HUES6 (cell line): Measurements from ENCODE around the gene ZDHHC11B.
"Not testable (repeated sequence)": the region's sequence is repeated elsewhere in the genome, so short reads cannot be mapped to it uniquely, and the experiment has no call there.

Source experiments
- H3K27ac ChIP-seq: 2 replicates; pipeline ENCODE4 v1.7.0; 2013; ENCODE audit warnings: low read depth, mild to moderate bottlenecking, low read length, inconsistent platforms
- H3K27me3 ChIP-seq: 2 replicates; pipeline ENCODE4 v1.6.1; 2013; ENCODE audit warnings: low read length; ENCODE audit not compliant: control insufficient read depth, insufficient read depth
- H3K36me3 ChIP-seq: 2 replicates; pipeline ENCODE4 v1.6.1; 2013; ENCODE audit warnings: low read length; ENCODE audit not compliant: control insufficient read depth, insufficient read depth
- H3K4me1 ChIP-seq: 2 replicates; pipeline ENCODE4 v1.6.1; 2013; ENCODE audit warnings: low read length; ENCODE audit not compliant: control insufficient read depth, insufficient read depth
- H3K4me3 ChIP-seq: 2 replicates; pipeline ENCODE4 v1.5.1; 2013; ENCODE audit warnings: low read depth, low read length
- H3K9ac ChIP-seq: one replicate; pipeline ENCODE4 v1.6.1; 2013; ENCODE audit warnings: mild to moderate bottlenecking, low read length
- H3K9me3 ChIP-seq: 2 replicates; pipeline ENCODE4 v1.6.1; 2013; ENCODE audit warnings: low read depth, low read length; ENCODE audit not compliant: control insufficient read depth, insufficient read depth

The ZDHHC11B gene

DNA sequence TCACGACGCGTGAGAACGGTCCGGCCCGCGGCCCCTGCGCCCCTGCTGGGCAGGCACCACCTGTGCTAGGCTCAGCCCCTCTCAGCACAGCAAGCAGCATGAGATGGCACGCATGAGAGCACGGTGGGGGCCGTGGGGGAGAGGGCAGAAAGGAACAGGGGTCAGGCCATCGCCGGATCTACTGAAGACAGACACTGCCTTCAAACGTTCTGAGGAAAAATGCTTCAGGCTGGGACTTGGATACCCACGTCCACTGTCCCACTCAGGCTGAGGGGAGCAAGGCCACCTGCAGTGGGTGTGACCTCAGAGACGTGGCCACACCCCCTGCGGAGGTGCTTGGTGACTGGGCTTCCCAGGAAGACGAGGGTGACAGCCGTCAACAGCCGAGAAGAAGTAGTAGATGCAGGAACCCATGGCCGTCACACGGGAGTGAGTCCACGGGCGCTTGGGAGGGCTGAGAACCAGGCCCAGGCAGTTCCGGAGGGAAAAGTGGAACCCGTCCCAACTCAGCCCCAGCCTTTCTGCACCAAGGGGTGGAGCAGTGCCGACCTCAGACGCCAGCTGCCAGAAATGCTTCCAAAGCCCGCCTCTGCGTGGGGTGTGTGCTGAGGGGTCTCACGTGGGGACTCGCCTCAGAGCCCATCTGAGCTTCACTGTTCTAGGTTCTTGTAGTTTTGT, 104.3 kb downstream of the ZDHHC11B start:
- H3K9me3 ChIP-seq, H3K9ac ChIP-seq, H3K4me1 ChIP-seq, H3K4me3 ChIP-seq, H3K36me3 ChIP-seq, H3K27ac ChIP-seq: not testable (repeated sequence)
- peaks cover 35% of the 10 kb centered on the region; the same call in 1 of the 2 replicates for H3K27me3 ChIP-seq

DNA sequence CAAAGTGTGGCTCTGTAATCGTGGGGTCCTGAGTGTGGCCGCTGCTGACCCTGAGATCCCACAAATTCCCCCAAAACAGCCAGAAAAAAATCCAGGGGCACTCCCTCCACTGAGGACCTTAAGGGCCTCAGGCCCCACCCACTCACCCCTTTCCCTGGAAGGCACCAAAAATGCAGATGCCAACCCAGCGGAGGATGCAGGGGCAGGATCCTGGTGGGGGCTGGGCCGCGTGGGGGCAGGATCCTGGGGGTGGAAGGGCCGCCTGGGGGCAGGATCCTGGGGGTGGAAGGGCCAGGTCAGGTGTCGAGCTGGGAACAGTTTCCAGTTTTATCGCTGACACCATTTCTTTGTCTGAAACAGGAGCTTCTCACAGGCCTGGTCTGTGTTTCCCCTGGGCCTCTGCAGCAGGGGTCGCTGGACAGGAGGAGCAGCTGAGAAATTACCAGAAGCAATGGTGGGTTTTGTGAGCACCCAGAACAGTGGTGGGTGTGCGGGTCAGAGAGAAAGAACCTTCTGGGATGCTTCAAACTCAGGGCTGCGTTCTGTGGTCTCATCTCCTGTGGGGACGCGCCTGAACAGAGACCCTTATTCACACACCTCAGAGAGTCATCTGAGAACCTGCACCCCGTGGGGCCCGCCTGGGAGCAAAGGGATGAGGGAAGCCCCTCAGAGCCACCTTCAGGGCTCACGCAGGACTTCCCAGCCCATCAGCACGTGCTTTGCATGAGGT, 105.2 kb downstream of the ZDHHC11B start:
- peaks cover 30% of the 10 kb centered on the region; the same call in 1 of the 2 replicates for H3K27me3 ChIP-seq
- H3K4me1 ChIP-seq, H3K36me3 ChIP-seq: not testable (repeated sequence)

DNA sequence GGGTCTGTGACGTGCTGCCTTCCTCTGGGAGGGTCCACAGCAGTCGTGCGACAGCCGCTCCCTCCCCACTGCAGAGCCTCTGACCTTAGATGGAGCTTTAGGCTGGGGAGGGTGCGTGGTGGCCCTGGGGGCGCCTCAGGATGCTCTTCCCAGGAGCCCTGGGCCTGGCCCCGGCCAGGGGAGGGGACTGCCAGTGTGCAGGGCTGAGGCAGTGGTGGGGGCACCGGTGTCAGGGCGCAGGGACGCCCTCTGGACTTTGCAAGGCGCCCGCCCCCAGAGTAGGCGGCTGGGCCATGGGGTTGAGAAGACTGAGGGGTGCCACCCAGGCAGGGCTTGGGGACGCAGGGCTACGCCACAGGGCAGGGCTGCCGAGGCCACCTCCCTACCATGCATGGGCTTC, 106.0 kb downstream of the ZDHHC11B start:
- not testable (repeated sequence) for H3K36me3 ChIP-seq, H3K4me3 ChIP-seq, H3K9ac ChIP-seq, H3K9me3 ChIP-seq, H3K4me1 ChIP-seq, H3K27ac ChIP-seq
- peaks cover 35% of the 10 kb centered on the region; the same call in 1 of the 2 replicates for H3K27me3 ChIP-seq

More for the DNA sequence above, 105.2 kb downstream of the ZDHHC11B start:
- not testable (repeated sequence) for H3K9me3 ChIP-seq, H3K4me3 ChIP-seq, H3K27ac ChIP-seq, H3K9ac ChIP-seq

DNA sequence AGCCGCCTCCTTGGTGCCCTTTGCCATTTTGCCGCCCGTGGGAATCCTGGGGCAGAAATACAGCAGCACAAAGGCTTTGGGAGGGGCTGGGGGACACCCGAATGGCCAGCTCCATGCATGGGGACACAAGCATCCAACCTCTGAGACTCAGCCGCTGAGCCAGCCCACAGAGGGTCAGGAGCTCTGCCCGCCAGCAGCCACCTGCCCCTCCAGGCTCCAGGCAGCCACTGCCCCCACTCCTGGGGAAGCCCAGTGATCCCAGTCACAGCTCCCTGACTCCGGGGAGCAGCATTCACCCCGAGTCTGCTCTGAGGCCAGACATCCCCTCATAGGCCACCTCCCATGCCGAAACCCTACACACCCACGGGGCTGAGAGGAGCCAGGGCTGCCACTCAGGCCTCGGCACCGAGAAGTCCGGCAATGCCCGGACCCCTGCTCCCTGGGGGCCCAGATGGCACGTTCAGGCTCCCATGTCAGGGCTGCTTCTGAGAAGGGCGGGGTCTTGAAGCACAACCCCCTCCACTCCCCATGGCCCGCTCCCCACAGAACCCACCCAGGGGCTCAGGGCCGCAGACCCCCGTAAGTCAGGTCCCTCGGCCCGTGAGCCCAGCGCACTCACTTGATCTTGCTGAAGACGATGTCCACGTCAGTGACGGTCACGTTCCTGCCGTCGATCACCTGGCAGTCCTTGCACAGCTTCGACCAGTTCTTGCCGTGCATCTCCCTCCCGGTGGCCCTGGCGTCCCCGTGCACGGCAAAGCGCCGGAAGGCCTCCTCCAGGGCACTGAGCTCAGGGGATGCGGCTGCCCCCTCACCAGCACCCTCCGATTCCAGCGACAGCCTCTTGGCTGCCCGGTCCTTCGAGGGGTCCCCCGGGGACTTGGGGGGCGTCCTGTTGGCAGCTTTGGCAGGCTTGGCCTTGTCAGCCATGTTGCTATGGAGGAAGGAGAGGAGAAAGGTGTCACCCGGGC, 107.1 kb downstream of the ZDHHC11B start:
- Histone ChIP-seq H3K4me1 (peaks cover 8% of the 10 kb centered on the region; the same call in 1 of the 2 replicates), H3K36me3 (no peaks in the 10 kb centered on the region), H3K9ac (no peak overlapping the region), H3K9me3 (no peaks in the 10 kb centered on the region), H3K4me3 (no peak overlapping the region), H3K27ac (no peak overlapping the region), H3K27me3 (peaks cover 42% of the 10 kb centered on the region)

DNA sequence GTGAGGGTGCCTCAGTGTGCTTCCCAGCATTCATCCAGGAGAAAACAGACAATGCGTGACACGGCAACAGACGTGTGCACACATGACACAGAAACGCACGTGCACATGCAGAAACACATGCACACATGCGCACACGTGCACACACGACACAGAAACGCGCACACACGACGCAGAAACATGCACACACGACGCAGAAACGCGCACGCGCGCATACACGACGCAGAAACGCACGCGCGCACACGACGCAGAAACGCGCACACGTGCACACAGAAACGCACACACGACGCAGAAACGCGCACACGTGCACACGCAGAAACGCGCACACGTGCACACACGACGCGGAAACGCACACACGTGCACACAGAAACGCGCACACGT, 107.8 kb downstream of the ZDHHC11B start:
- no peak overlapping the region for H3K9ac ChIP-seq
- no peaks in the 10 kb centered on the region for H3K9me3 ChIP-seq
- no peaks in the 10 kb centered on the region for H3K36me3 ChIP-seq
- no peak overlapping the region for H3K27ac ChIP-seq
- H3K4me1 ChIP-seq: peaks cover 15% of the 10 kb centered on the region; the same call in 1 of the 2 replicates
- H3K4me3 ChIP-seq: no peak overlapping the region
- peaks cover 45% of the 10 kb centered on the region for H3K27me3 ChIP-seq

DNA sequence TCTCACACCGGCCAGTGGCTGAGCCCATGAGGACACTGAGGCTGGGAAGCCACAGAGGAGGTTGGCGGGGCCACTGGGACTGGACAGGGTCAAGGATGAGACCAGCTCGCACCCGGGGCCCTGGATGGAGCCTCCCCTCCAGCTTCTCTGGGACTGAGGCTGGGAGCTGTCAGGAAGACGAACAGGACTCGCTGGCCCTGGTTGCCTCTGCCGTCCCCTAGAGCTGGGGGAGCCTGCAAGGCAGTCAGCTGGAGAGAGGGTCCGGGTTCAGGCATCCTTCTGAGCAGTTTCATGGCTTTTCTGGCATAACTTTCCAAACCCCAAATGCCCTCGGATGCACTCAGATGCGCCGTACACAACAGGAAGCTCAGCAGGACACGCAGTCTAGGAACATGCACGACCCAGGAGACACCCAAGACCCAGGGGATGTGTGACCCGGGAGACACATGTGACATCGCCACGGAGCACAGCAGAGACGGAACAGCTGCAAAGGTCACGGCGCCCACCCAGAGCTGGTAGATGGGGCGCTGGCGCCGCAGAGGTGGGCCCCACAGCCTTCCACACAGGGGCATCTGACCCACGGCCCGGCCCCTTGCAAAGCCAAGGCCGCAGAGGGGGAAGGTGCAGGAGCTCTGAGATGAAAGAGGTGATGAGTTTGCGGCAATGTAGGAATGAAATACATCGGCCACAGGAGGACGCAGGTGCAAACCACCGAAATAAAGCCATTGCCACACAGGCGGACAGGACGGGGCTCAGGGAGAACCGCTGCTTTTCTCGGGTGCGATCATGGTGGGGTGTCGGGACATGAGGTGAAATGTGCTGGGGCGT, 108.4 kb downstream of the ZDHHC11B start:
- no peak overlapping the region for H3K27ac ChIP-seq
- H3K9me3 ChIP-seq: no peaks in the 10 kb centered on the region
- no peak overlapping the region for H3K4me3 ChIP-seq
- H3K36me3 ChIP-seq: no peaks in the 10 kb centered on the region
- H3K9ac ChIP-seq: no peak overlapping the region
- H3K4me1 ChIP-seq: peaks cover 15% of the 10 kb centered on the region; the same call in 1 of the 2 replicates
- H3K27me3 ChIP-seq: peaks cover 45% of the 10 kb centered on the region

DNA sequence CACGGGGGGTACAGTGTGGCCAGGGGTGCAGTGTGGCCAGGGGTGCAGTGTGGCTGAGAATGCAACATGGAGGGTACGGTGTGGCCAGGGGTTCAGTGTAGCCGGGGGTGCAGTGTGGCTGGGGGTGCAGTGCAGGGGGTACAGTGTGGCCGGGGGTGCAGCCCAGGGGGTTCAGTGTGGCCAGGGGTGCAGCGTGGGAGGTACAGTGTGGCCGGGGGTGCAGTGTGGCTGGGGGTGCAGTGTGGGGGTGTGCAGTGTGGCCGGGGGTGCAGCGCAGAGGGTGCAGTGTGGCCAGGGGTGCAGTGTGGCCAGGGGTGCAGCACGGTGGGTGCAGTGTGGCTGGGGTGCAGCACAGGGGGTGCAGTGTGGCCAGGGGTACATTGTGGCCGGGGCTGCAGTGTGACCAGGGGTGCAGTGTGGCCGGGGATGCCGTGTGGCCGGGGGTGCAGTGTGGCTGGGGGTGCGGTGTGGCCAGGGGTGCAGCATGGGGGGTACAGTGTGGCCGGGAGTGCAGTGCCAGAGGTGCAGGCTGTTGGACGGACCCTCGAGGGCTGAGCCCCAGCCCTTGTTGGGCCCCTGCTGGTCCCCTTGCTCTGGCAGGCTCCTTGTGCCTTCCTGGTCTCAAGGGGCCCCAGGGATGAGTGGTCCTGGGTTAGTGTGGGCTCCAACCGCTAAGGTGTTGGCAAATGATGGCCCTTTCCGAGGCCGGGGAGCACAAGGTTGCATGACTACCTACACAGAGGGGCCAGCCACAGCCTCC, 109.2 kb downstream of the ZDHHC11B start:
- Histone ChIP-seq H3K36me3 (no peaks in the 10 kb centered on the region), H3K9ac (no peak overlapping the region), H3K4me1 (peaks cover 21% of the 10 kb centered on the region; the same call in 1 of the 2 replicates), H3K9me3 (no peaks in the 10 kb centered on the region), H3K27me3 (peaks cover 45% of the 10 kb centered on the region), H3K27ac (no peak overlapping the region), H3K4me3 (no peak overlapping the region)

DNA sequence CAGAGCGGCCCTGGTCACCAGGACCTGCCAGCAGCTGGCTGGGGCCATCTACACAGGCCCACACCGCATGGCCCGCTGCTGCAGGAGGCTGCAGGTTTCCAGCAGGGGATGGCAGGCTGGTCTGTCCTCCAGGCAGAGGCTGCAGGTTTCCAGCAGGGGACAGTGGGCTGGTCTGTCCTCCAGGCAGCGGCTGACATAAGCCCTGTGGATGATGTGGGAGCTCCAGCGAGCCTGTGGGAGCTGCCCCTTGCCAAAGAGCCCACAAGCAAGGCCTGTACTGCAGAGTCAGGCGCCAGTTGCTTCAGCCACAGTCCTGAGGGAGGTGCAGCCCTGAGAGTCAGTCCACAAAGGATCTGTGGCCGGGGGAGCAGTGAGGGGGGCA, 109.9 kb downstream of the ZDHHC11B start:
- H3K4me1 ChIP-seq: peaks cover 22% of the 10 kb centered on the region; the same call in 1 of the 2 replicates
- H3K36me3 ChIP-seq: no peaks in the 10 kb centered on the region
- no peaks in the 10 kb centered on the region for H3K9me3 ChIP-seq
- peaks cover 45% of the 10 kb centered on the region for H3K27me3 ChIP-seq
- H3K4me3 ChIP-seq: no peak overlapping the region
- H3K9ac ChIP-seq: no peak overlapping the region
- no peak overlapping the region for H3K27ac ChIP-seq

DNA sequence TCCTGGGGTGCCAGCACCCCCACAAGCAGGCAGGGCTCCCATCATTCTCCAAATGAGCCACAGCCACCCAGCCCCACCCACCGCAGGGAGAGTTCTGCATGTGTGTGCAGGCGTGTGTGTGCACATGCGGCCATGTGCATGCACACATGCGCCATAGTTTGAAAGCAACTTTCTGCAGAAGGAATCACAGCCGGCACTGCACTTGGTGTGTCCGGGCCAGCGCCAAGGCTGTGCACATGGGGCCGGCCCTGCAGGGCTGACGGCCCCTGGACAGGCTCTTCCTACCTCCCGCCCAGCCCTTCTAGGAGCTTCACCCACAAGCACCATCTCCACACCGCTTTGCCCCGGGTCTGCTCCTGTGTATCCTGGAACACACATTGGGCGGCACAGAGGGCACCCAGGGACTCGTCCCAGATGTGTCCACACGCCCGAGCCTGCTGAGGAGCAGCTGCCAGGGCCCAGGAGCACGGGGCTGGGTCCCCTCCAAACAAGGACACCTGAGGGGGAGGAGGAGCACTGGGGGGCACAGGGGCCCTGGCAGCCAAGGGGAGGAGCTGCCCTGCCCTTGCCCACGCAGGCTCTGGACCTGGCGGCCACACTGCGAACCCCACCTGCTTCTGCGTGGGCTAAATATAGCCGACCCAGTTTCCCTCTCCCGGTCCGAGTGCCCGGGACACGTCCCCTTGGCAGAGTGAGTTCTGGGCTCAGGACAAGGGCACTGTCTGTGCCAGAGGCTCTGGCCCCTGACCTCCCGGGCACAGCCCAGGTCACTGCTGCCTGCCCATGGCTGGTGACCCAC, 110.5 kb downstream of the ZDHHC11B start:
- Histone ChIP-seq H3K27me3 (peaks cover 45% of the 10 kb centered on the region), H3K27ac (no peak overlapping the region), H3K9me3 (no peaks in the 10 kb centered on the region), H3K4me3 (no peak overlapping the region), H3K36me3 (no peaks in the 10 kb centered on the region), H3K9ac (no peak overlapping the region), H3K4me1 (peaks cover 26% of the 10 kb centered on the region; the same call in 1 of the 2 replicates)
